Activated CD4-positive, alpha-beta T cell treated with anti-CD3 and anti-CD28 coated beads for 1 hour (primary cell): ENCODE results near the gene TMEM88.
"Not testable (repeated sequence)": the region's sequence is repeated elsewhere in the genome, so short reads cannot be mapped to it uniquely, and the experiment has no call there.

Experiments
- DNase-seq: peaks from one replicate; pipeline ENCODE4 v3.0.0-alpha.2; 2020

The TMEM88 gene, protein sequence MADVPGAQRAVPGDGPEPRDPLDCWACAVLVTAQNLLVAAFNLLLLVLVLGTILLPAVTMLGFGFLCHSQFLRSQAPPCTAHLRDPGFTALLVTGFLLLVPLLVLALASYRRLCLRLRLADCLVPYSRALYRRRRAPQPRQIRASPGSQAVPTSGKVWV

DNA sequence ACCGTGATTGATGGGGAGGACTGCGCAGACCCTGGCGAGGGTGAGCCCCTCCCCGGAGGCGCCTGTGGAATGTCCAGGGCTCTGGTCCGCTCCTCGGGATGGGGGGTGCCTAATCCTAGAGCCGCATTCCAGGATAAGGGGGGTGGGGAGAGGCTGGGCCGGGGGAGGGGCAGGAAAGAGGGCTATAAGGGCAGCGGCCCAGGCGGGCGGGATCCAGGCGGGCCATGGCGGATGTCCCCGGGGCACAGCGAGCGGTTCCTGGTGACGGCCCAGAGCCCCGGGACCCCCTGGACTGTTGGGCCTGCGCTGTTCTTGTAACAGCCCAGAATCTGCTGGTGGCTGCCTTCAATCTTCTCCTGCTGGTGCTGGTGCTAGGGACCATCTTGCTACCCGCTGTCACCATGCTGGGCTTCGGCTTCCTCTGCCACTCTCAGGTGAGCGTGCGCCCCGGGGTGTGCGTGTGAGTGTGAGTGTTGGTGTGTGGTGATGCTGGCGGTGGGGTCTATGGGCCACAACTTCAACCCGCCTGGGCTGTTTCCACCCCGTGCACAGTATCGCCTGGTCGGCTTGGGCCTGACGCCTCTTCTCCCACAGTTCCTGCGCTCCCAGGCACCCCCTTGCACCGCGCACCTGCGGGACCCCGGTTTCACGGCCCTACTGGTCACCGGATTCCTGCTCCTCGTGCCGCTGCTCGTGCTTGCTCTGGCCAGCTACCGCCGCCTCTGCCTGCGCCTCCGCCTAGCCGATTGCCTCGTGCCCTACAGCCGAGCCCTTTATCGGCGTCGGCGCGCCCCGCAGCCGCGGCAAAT is at the start of gene TMEM88:
TSS of gene TMEM88 (plus strand) at position 216 of the 809 bp plus-strand sequence. CDS start at position 225, 9 bp downstream.
- DNase-seq, result peak; percentile 48

- DNase-seq, result no peak
Measured at GRCh38 chr17:7806587-7806986, 48.3 kb upstream of the TMEM88 start.

GRCh38 chr17:7807206-7807605 is 47.7 kb upstream of the TMEM88 start:
- no peak for DNase-seq

- no peak for DNase-seq
Measured at GRCh38 chr17:7809086-7809790, 45.6 kb upstream of the TMEM88 start.

DNA sequence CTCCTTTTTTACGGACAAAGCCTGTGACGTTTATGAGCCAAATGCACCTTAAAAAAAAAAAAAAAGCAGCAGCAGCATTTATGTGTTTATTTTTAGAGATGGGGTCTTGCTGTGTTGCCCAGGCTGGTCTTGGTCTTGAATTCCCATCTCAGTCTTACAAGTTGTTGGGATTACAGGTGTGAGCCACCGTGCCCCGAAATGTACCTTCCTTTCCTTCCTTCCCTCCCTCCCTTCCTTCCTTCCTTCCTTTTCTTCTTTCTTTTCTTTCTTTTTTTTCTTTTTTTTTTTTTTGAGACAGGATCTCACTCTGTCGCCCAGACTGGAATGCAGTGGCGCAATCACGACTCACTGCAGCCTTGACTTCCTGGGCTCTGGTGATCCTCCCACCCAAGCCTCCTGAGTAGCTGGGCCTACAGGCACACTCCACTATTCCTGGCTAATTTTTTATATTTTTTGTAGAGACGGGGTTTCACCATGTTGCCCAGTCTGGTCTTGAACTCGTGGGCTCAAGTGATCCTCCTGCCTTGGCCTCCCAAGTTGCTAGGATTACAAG is 45.0 kb upstream of the TMEM88 start:
- not testable (repeated sequence) for DNase-seq

GRCh38 chr17:7811251-7811650 is 43.6 kb upstream of the TMEM88 start:
- DNase-seq, result no peak

GRCh38 chr17:7814969-7815368 is 39.9 kb upstream of the TMEM88 start:
- DNase-seq, result no peak

GRCh38 chr17:7816926-7817642 is 37.8 kb upstream of the TMEM88 start:
- DNase-seq, result no peak

DNA sequence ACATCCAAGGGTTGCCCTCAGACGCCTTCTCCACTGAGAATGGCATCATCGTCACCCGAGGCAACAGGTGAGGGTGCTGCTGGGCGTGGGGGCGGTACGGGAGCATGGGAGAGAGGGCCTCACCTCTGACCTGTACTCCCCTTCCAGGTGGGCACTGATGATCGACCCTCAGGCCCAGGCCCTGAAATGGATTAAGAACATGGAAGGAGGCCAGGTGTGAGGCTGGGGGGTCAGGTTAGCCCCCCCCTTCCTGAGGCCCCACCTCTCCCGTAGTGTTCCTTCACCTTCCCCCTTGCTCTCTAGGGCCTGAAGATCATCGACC is 37.3 kb upstream of the TMEM88 start:
- DNase-seq, result no peak

DNA sequence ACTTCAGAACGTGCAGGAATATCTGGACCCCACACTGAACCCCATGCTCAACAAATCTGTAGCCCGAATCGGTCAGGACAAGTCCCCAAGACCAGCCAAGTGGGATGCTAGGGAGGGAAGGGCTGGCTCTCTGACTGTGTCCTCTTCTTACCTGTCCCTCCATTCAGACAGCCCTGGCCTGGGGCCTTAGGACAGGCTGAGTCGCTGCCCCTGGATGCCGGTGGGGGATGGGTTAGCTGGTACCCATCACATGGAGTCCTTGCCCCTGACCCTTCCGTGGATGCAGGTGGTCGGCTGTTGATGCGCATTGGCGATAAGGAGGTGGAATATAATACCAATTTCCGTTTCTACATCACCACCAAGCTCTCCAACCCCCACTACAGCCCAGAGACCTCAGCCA is 36.8 kb upstream of the TMEM88 start:
- no peak for DNase-seq

DNA sequence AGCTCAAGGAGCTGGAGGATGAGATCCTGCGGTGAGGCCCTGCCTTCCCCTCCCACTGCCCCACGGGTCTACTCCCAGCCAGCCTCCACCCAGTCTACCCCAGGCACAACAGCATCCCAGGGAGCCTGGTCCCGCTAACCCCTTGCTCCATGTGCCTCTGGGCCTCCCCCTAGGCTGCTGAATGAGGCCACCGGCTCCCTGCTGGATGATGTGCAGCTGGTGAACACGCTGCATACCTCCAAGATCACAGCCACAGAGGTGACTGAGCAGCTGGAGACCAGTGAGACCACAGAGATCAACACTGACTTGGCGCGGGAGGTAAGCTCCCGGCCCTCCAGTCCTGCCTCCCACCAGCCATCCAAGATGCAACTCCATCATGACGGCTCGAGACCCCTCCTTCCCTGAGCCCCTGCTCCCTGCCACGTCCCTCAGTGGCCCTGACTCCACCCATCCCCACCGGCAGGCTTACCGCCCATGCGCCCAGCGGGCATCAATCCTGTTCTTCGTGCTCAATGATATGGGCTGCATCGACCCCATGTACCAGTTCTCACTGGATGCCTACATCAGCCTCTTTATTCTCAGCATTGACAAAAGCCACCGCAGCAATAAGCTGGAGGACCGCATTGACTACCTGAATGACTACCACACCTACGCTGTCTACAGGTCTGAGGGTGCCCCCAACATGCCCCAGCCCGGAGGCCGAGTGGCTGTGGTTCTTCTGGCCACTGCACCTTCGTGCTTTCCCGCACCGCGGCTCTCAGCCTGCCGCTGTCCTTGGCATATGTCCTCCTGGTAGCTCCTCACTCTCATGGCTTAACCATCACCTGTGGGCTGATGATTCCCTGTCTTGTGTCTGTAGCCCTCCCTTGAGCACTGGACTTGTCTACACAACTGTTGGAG is 35.9 kb upstream of the TMEM88 start:
- no peak for DNase-seq

GRCh38 chr17:7820231-7820630 is 34.6 kb upstream of the TMEM88 start:
- DNase-seq, result no peak

GRCh38 chr17:7822126-7822525 is 32.7 kb upstream of the TMEM88 start:
- DNase-seq, result no peak

GRCh38 chr17:7823581-7824001 is 31.3 kb upstream of the TMEM88 start:
- no peak for DNase-seq

DNA sequence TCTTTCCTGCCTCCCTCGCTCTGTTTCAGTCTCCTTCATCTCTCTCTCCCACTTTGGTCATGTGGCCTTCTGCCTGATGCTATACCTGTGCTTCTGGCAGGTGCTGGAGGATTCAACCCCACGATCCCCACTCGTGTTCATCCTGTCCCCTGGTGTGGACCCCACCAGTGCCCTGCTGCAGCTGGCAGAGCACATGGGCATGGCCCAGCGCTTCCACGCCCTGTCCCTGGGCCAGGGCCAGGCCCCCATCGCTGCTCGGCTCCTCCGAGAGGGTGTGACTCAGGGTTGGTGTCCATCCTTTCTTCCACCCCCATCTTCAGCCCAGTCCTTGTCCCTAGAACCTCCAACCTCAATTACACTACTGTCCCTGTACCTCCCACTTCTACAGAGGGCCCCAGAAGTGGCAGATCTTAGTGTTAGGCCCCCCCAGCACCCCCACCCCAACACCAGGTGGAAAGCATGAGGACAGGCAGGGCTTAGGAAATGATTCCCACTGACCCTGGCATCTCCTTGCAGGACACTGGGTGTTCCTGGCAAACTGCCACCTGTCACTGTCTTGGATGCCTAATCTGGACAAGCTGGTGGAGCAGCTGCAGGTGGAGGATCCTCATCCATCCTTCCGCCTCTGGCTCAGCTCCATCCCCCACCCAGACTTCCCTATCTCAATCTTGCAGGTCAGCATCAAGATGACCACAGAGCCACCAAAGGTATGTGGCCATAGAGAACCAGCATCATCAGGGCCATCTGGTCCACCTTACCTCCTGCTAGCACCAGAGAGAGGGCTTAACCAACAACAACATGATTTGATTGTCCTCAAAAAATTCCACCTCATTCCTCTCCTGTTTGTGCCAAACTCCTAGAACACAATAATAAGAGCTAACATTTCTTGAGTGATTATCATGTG is 30.6 kb upstream of the TMEM88 start:
- no peak for DNase-seq

GRCh38 chr17:7825206-7825990 is 29.5 kb upstream of the TMEM88 start:
- DNase-seq, result no peak

DNA sequence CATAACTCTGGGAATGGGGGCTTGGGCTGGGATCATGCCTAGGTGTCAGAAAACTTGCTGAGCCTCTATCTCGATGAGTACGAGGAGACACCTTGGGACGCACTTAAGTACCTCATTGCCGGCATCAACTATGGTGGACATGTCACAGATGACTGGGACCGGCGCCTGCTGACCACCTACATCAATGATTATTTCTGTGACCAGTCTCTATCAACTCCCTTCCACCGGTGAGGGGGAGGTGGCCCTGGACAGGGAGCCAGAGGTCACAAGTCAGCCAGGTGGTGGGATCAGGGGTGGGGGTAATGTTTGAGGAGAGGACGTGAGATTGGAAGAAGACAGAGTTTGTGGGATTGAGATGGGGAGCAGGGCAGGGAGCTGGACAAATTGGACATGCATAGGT is 24.2 kb upstream of the TMEM88 start:
- DNase-seq, result no peak

DNA sequence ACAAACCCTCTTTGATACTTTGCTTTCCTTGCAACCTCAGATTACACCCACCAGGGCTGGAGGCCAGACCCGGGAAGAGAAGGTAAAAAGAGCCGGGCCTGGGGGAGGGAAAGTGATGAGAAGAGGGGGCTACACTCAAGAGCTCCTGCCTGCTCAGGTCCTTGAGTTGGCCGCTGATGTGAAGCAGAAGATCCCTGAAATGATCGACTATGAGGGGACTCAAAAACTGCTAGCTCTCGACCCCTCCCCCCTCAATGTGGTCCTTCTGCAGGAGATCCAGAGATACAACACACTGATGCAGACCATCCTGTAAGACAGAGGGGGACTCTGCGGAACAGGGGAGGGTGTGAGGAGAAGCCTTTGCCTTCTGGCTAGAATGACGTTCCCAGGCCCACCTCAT is 23.6 kb upstream of the TMEM88 start:
- no peak for DNase-seq

GRCh38 chr17:7832431-7832830 is 22.4 kb upstream of the TMEM88 start:
- no peak for DNase-seq
